GM23248 (cell line): Measurements from ENCODE around the gene COBLL1.

Source experiments
- EZH2 ChIP-seq: fragments of 200-600 bp; sonication (generic); IDR thresholded peaks from 2 replicates; pipeline ENCODE4 v1.6.1; 2018; ENCODE audit warnings: antibody characterized with exemption, mild to moderate bottlenecking; ENCODE audit not compliant: insufficient read depth, poor library complexity, severe bottlenecking
- EZH2phosphoT487 ChIP-seq: fragments of 200-600 bp; sonication (generic); IDR thresholded peaks from 2 replicates; pipeline ENCODE4 v1.6.1; 2018; ENCODE audit warnings: antibody characterized with exemption, moderate library complexity, mild to moderate bottlenecking, low read depth; ENCODE audit not compliant: insufficient read depth

DNA sequence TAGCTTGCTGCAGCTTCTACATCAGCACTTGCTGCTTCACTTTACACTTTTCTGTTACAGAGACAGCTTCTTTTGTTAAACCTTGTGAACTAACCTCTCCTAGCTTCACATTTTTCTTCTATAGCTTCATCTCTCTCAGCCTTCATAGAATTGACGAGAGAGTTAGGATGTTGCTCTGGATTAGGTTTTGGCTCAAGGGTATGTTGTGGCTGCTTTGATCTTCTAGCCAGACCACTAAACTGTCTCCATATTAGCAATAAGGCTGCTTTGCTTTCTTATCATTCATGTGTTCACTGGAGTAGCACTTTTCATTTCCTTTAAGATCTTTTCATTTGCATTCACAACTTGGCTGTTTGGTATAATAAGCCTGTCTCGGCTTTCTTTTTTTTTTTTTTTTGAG, 174.1 kb downstream of the COBLL1 start:
- no peak for TF ChIP-seq EZH2
- no peak for TF ChIP-seq EZH2phosphoT487
